ENCODE measurements around the gene LACTBL1.
"Not testable (repeated sequence)": the region's sequence is repeated elsewhere in the genome, so short reads cannot be mapped to it uniquely, and the experiment has no call there.

LACTBL1 gene

GRCh38 chr1:22972760-22973159 is at the start of gene LACTBL1:
TSS of gene LACTBL1 (minus strand) at chr1:22972866. CDS start at chr1:22972316, 550 bp downstream.
- DNase-seq = no peak

- no peak for DNase-seq
Measured at GRCh38 chr1:23021834-23022233, 49.2 kb upstream of the LACTBL1 start.

GRCh38 chr1:23020706-23021405 is 48.2 kb upstream of the LACTBL1 start:
- peak; percentile 20 for DNase-seq

DNA sequence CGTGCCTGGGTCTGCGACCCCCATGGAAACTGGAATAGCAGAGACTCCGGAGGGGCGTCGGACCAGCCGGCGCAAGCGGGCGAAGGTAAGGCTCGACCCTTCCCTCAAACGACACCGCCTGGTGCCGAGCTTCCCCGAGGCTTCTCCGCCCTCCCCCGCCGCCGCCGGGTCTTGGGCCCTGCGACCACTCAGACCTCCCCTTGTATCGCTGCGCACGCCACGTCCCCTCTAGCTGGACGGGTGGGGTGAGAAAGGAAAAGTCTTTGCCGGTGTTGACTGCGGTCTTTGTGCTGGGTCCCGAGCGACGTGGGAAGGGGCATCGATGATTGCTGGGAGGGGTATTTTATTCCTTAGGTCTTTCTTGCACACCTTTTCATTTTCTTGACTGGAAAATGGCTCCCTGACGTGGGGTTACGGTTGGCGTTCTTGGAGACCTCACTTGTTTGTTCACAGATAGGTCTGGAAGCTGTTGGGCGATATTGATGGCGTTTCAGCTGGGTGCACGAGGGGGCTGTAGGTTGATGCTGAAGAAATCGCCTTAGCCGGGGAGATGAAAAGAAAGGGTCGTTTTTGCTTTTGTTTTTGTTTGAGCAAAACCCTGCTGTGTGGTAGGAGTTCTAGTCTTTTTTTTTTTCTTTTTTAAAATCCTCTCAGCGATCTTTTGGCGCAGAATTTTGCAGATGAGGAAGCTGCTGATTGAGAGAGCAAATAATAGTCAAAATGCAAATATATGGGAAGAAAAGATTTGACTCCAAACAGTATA is 47.4 kb upstream of the LACTBL1 start:
- peak; percentile 46 for DNase-seq

GRCh38 chr1:23019094-23019862 is 46.6 kb upstream of the LACTBL1 start, which contains the start of gene KDM1A:
TSS of gene KDM1A (plus strand) at chr1:23019468. CDS start at chr1:23019597, 129 bp downstream.
- peak; percentile 98 for DNase-seq

- no peak for DNase-seq
Measured at GRCh38 chr1:23018661-23019093, 46.0 kb upstream of the LACTBL1 start.

GRCh38 chr1:23013657-23014056 is 41.0 kb upstream of the LACTBL1 start:
- DNase-seq = no peak

- DNase-seq = not testable (repeated sequence)
Measured at GRCh38 chr1:23010025-23010424, 37.4 kb upstream of the LACTBL1 start.

GRCh38 chr1:23008901-23009300 is 36.2 kb upstream of the LACTBL1 start:
- DNase-seq = no peak

DNA sequence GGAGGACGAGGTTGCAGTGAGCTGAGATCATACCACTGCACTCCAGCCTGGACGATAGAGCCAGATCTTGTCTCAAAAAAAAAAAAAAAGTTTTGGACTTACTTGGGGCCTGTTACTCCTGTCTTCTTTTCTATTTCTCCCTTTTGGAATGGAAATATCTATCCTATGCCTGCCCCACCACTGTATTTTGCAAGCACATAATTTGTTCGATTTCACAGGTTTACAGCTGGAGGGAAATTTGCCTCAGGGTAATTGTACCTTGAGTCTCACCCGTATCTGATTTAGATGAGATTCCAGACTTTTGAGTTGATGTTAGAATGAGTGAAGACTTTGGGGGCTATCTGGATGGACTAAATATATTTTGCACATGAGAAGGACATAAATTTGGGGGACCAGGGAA is 34.4 kb upstream of the LACTBL1 start:
- no peak for DNase-seq

GRCh38 chr1:23004769-23005168 is 32.1 kb upstream of the LACTBL1 start:
- not testable (repeated sequence) for DNase-seq

GRCh38 chr1:23004112-23004511 is 31.4 kb upstream of the LACTBL1 start:
- no peak for DNase-seq

- not testable (repeated sequence) for DNase-seq
Measured at GRCh38 chr1:23002218-23002617, 29.6 kb upstream of the LACTBL1 start.

DNA sequence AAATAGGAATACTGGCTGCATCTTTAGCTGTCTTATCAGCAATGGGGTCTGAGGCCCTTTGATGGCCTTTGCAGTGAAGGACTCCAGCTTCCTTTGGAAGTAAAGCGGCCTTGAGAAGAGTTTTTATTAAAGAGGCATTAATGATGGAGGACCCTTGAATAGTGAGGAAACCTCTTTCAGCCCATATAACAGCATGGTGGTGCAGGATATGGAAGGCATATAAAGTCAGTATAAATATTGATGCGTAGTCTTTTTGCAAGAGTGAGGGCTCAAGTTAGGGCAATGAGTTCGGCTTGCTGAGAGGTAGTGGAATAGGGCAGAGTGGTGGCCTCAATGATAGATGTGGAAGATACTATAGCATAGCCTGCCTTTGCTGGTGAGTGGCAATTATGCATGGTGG is 27.5 kb upstream of the LACTBL1 start:
- not testable (repeated sequence) for DNase-seq

- not testable (repeated sequence) for DNase-seq
Measured at GRCh38 chr1:22997528-22997927, 24.9 kb upstream of the LACTBL1 start.

DNA sequence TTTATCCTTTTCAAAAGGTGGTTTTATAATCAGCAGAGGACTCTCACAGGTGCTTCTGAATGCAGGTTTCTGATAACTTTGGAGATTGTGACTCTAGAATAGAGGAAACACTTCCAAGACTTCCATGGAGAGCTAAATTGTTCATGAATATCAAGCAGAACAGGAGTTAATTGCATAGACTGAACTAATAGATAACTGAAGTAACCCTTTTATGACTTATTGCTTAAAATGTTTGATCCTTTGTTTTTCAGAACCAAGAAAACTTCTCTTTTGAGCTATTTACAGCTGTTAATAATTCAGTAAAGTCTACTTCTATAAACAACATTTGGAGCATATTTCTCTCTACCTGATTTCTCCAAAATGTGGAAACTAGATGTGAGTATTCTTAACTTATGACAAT is 23.1 kb upstream of the LACTBL1 start:
- DNase-seq = no peak

DNA sequence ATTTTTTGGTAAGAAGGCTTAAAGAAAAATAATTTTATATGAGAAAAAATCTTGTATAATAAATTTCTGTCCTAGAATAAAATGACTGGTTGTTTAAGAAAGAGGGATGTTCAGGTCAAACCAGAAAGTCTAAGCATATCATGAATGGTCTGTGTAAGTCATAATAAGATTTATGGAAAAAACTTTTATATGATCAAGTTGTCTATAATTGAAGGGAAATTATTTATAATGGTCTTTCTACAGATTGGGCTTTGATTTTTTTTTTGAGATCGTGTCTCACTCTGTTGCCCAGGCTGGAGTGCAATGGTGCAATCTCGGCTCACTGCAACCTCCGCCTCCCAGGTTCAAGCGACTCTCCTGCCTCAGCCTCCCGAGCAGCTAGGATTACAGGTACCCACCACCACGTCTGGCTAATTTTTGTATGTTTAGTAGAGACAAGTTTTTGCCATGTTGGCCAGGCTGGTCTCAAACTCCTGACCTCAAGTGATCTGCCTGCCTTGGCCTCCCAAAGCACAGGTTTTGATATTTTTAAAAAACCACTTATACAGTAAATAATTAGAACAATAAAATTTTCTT is 20.6 kb upstream of the LACTBL1 start:
- DNase-seq = not testable (repeated sequence)

DNA sequence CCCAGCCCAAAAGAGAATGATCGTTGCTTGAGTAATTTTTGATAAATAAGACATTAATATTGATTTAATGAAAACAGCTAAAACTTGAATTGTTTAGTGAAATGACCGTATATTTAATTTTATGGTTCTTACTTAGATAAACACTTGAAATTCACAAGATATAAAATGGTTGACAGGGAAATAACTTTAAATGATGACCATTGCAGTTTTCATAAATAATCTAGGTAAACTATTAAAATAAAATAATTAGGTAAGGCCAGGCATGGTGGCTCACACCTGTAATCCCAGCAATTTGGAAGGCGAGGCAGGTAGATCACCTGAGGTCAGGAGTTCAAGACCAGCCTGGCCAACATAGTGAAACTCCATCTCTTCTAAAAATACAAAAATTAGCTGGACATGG is 19.7 kb upstream of the LACTBL1 start:
- not testable (repeated sequence) for DNase-seq

GRCh38 chr1:22983944-22984343 is 11.3 kb upstream of the LACTBL1 start:
- DNase-seq = no peak

GRCh38 chr1:22980471-22980790 is 7.8 kb upstream of the LACTBL1 start:
- DNase-seq = not testable (repeated sequence)

DNA sequence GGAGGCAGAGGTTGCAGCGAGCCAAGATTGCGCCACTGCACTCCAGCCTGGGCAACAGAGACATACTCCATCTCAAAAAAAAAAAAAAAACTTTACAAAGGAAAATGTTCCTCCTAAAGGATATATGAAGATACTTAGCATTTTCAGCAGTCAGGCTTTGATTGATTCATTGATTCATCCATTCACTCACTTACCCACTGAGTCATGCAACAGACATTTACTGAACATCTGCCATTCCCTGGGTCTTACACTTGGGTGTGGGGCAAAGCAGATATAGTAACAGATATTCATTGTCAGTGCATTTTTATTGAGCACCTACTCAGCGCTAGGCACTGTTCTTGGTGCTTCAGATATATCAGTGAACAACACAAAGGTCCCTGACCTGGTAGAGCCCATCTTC is 5.6 kb upstream of the LACTBL1 start:
- peak; percentile 72 for DNase-seq

DNA sequence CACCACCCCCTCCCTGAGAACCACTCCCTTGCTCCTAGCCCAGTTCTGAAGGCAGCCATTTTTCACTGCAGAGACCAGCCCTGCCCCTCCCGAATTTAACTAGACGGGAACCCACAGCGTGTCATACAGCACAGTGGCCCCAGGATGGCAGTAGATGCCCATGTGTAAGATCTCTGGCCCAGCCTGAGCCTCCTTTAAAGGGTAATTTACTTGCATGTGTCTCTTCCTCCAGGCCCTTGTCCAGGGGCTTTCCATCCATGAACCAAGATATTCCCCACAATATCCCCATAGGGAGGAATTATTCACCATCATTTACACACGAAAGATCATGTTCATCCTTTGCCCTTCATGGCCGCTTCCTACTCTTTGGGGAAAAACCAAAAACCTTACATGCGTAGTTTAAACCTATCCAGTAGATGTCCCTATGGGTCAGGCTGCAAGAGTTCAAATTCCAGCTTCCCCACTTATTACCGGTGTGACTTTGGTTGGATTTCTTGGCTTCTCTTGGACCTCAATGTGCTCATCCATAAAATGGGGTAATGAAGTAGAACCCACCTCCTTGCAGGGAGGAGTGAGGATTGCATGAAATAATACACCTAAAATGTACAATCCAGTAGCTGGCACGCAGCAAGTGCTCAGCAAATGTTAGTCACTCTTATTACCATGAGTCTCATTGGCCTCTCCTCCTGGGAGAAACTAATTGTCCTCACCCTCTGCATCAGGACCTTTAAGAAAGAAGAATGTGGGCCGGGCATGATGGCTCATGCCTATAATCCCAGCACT is 4.0 kb upstream of the LACTBL1 start:
- DNase-seq = peak; percentile 83
